Loucy (cell line): Measurements from ENCODE around the gene ARL2.

Experiments used
- H2AFZ ChIP-seq: fragments of 200-600 bp; sonication (generic); 2 replicates; pipeline ENCODE4 v1.6.0; 2016; ENCODE audit warnings: antibody characterized with exemption, mild to moderate bottlenecking, low read length, moderate library complexity
- H3F3A ChIP-seq: fragments of 200-600 bp; 2 replicates; pipeline ENCODE4 v1.6.0; 2016; ENCODE audit warnings: antibody characterized with exemption, low read depth, mild to moderate bottlenecking
- H3K27me3 ChIP-seq: fragments of 200-600 bp; sonication (generic); 2 replicates; pipeline ENCODE4 v1.6.1; 2014; ENCODE audit warnings: low read length, mild to moderate bottlenecking; ENCODE audit not compliant: insufficient read depth, poor library complexity, severe bottlenecking
- H3K36me3 ChIP-seq: fragments of 200-600 bp; sonication (generic); 2 replicates; pipeline ENCODE4 v1.6.1; 2016; ENCODE audit warnings: low read length; ENCODE audit not compliant: insufficient read depth
- H3K4me1 ChIP-seq: fragments of 200-600 bp; sonication (generic); 2 replicates; pipeline ENCODE4 v1.5.1; 2014; ENCODE audit warnings: low read length, mild to moderate bottlenecking; ENCODE audit not compliant: insufficient read depth, poor library complexity, severe bottlenecking
- H3K4me2 ChIP-seq: fragments of 200-600 bp; sonication (generic); 2 replicates; pipeline ENCODE4 v1.6.0; 2014; ENCODE audit warnings: antibody characterized with exemption, low read length, low read depth, mild to moderate bottlenecking; ENCODE audit not compliant: poor library complexity, severe bottlenecking
- H3K4me3 ChIP-seq: fragments of 200-600 bp; sonication (generic); 2 replicates; pipeline ENCODE4 v1.5.1; 2014; ENCODE audit warnings: low read length, mild to moderate bottlenecking, mixed read lengths; ENCODE audit not compliant: poor library complexity, severe bottlenecking
- H3K79me2 ChIP-seq: fragments of 200-600 bp; sonication (generic); 2 replicates; pipeline ENCODE4 v1.6.1; 2014; ENCODE audit warnings: low read length; ENCODE audit not compliant: insufficient read depth
- H3K9ac ChIP-seq: fragments of 200-600 bp; sonication (generic); 2 replicates; pipeline ENCODE4 v1.6.0; 2014; ENCODE audit warnings: mild to moderate bottlenecking, low read depth, low read length, moderate library complexity; ENCODE audit not compliant: poor library complexity, severe bottlenecking
- H3K9me2 ChIP-seq: fragments of 200-600 bp; sonication (generic); replicated peaks from 2 replicates; pipeline ENCODE4 v1.6.1; 2016; ENCODE audit warnings: low read depth, low read length, mixed read lengths
- H3K9me3 ChIP-seq: fragments of 200-600 bp; sonication (generic); 2 replicates; pipeline ENCODE4 v1.6.1; 2014; ENCODE audit warnings: mild to moderate bottlenecking, antibody characterized with exemption, low read length, low read depth; ENCODE audit not compliant: insufficient read depth
- H4K20me1 ChIP-seq: fragments of 200-600 bp; sonication (generic); 2 replicates; pipeline ENCODE4 v1.6.0; 2014; ENCODE audit warnings: antibody characterized with exemption, low read length, mild to moderate bottlenecking; ENCODE audit not compliant: insufficient read depth, poor library complexity, severe bottlenecking
- EZH2phosphoT487 ChIP-seq: fragments of 200-600 bp; IDR thresholded peaks from 2 replicates; pipeline ENCODE4 v1.6.1; 2018; ENCODE audit warnings: antibody characterized with exemption, mild to moderate bottlenecking, moderate library complexity, borderline replicate concordance
- TF ChIP-seq, protein P1 (sequence below): fragments of 200-600 bp; sonication (generic); conservative IDR thresholded peaks from 2 replicates; pipeline ENCODE4 v1.5.1; 2014; ENCODE audit warnings: mild to moderate bottlenecking, antibody characterized with exemption, low read length

Gene ARL2

DNA sequence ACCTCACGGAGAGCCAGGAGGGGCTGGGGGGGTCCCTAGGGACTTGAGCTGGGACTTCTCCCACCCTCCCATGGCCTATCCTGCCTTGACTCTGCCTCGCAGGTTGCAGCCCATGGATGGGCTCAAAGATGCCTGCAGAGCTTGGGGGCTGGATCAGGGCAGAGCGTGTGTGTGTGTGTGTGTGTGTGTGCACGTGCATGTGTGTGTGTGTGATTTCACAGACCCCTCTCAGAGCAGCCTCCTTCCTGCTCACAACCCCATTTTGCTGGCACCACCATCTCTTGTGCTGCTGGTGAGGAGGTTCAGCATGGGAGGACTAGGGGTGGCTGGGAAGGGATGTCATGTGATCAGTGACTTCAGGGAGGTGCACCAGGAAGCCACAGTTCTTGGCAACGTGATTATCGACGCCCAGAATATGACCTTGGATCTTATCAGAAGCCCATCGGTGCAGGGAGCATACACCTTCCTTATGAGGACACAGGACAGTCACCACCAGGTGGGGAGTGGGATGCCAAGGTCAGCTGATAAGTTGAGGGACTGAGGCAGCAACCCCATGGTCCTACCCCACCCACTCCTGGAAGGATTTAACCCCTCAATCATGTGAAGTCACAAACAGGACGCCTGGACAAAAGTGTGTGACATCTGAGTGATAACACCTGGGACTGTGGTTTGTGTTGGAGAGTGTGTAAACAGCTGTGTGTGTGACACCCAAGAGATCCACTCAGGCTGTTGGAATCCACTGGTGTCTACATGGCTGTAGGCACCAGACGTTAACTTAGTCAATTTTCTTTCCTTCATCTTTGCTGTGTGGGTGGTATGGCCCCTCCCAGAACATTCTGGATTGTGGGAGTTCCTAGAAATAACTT, 46.2 kb downstream of the ARL2 start:
- Histone ChIP-seq H3K4me1 (no peaks in the 10 kb centered on the region), H3K9ac (no peak overlapping the region), H3K27me3 (no peaks in the 10 kb centered on the region), H2AFZ (peak overlapping the region; percentile 32; the same call in 1 of the 2 replicates), H4K20me1 (no peaks in the 10 kb centered on the region), H3K36me3 (no peaks in the 10 kb centered on the region), H3K4me3 (no peak overlapping the region), H3F3A (no peaks in the 10 kb centered on the region), H3K9me3 (no peaks in the 10 kb centered on the region), H3K79me2 (no peaks in the 10 kb centered on the region), H3K4me2 (no peak overlapping the region), H3K9me2 (no peaks in the 10 kb centered on the region)
- no peak for TF ChIP-seq EZH2phosphoT487
- TF ChIP-seq, protein P1, sequence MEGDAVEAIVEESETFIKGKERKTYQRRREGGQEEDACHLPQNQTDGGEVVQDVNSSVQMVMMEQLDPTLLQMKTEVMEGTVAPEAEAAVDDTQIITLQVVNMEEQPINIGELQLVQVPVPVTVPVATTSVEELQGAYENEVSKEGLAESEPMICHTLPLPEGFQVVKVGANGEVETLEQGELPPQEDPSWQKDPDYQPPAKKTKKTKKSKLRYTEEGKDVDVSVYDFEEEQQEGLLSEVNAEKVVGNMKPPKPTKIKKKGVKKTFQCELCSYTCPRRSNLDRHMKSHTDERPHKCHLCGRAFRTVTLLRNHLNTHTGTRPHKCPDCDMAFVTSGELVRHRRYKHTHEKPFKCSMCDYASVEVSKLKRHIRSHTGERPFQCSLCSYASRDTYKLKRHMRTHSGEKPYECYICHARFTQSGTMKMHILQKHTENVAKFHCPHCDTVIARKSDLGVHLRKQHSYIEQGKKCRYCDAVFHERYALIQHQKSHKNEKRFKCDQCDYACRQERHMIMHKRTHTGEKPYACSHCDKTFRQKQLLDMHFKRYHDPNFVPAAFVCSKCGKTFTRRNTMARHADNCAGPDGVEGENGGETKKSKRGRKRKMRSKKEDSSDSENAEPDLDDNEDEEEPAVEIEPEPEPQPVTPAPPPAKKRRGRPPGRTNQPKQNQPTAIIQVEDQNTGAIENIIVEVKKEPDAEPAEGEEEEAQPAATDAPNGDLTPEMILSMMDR = no peak

DNA sequence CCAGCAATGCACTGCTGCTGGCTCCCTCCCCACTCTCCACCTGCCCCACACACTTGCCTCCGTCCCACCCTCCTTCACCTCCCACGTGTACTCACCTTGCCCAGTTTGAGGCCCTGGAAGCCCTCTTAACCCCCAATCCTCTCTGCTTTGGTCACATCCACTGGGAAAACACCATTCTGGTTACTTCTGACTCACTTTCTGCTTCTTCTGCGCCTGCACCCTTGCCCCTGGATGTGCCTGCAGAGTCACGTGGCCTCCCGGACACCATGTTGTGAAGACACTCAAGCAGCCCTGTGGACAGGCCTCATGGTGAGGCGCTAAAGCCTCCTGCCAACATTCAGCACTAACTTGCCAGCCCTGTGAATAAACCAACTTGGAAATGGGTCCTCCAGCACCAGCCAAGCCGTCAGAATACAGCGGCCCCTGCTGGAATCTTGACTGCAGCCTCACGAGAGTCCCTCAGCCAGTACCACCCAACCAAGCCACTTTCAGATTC, 47.0 kb downstream of the ARL2 start:
- no peak overlapping the region for H3K4me3 ChIP-seq

DNA sequence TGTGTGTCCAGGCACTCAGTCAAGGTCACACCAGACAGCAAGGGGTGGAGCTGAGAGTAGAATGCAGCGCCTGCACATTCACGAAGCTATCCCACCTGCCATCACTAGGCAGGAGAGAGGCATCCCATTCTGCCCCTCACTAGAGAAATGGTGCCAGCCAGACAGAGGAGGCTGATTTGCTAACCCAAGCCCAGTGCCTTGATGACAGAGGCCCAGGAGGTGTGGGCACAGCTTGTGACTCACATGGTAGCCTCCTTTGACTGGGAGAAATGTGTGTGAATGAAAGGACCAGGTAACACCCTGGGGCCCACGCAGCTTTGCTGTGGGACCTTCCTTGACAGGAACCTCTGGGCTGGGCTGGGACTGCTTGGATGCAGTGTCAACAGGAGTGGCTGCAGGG, 49.6 kb downstream of the ARL2 start:
- no peaks in the 10 kb centered on the region for H3K79me2 ChIP-seq
- H3K9ac ChIP-seq = no peak overlapping the region
- no peak overlapping the region for H3K4me2 ChIP-seq
- H3K9me2 ChIP-seq = no peaks in the 10 kb centered on the region
- no peak overlapping the region for H2AFZ ChIP-seq
- H3K9me3 ChIP-seq = no peaks in the 10 kb centered on the region
- H3K36me3 ChIP-seq = no peaks in the 10 kb centered on the region
- no peaks in the 10 kb centered on the region for H3K4me1 ChIP-seq
- TF ChIP-seq, protein P1 = no peak
- TF ChIP-seq EZH2phosphoT487 = no peak
- no peak overlapping the region for H3K4me3 ChIP-seq
- H4K20me1 ChIP-seq = no peaks in the 10 kb centered on the region
- no peaks in the 10 kb centered on the region for H3F3A ChIP-seq
- H3K27me3 ChIP-seq = no peaks in the 10 kb centered on the region

More for the DNA sequence above, 47.0 kb downstream of the ARL2 start:
- no peaks in the 10 kb centered on the region for H3K27me3 ChIP-seq
- H3K79me2 ChIP-seq = no peaks in the 10 kb centered on the region
- no peaks in the 10 kb centered on the region for H3K9me3 ChIP-seq
- no peak overlapping the region for H2AFZ ChIP-seq
- no peak for TF ChIP-seq EZH2phosphoT487
- TF ChIP-seq, protein P1 = peak; percentile 45
- no peaks in the 10 kb centered on the region for H3F3A ChIP-seq
- H3K9me2 ChIP-seq = no peaks in the 10 kb centered on the region
- H4K20me1 ChIP-seq = no peaks in the 10 kb centered on the region
- no peaks in the 10 kb centered on the region for H3K4me1 ChIP-seq
- H3K9ac ChIP-seq = no peak overlapping the region
- no peak overlapping the region for H3K4me2 ChIP-seq
- no peaks in the 10 kb centered on the region for H3K36me3 ChIP-seq
